K562 (cell line): ENCODE measurements around the gene TEDC1. TPM values are rescaled to one million over a fixed set of nuclear protein-coding genes. Genes with fewer than 3 reads are reported as not detected.

Source experiments
- NBN ChIP-seq: fragments of 450-650 bp; IDR thresholded peaks from 2 replicates; pipeline ENCODE4 v1.6.1; 2016; ENCODE audit warnings: low read depth, mild to moderate bottlenecking
- NFIC ChIP-seq: fragments of 450-650 bp; IDR thresholded peaks from 2 replicates; pipeline ENCODE4 v1.6.1; 2017; ENCODE audit warnings: mild to moderate bottlenecking, inconsistent platforms
- RBM22 ChIP-seq: fragments of 200-400 bp; formaldehyde crosslinking; IDR thresholded peaks from 2 replicates; pipeline ENCODE4 v1.6.1; 2018; ENCODE audit warnings: low read length, low read depth; ENCODE audit not compliant: poor library complexity, severe bottlenecking
- RNF2 ChIP-seq: sonication (generic); IDR thresholded peaks from 2 replicates; pipeline ENCODE4 v1.6.1; 2016
- SMAD3 ChIP-seq: fragments of 450-650 bp; formaldehyde crosslinking; conservative IDR thresholded peaks from 2 replicates; pipeline ENCODE4 v1.4.0; 2020; ENCODE audit warnings: mild to moderate bottlenecking
- SMC3 ChIP-seq: conservative IDR thresholded peaks from 2 replicates; pipeline ENCODE4 v1.6.1; 2011; ENCODE audit warnings: low read depth, low read length, improper control_type of control experiment; ENCODE audit not compliant: insufficient read depth
- YY1 ChIP-seq, 3 experiments: IDR thresholded peaks; 2 replicates each; pipeline ENCODE4 v1.6.1; 2011; ENCODE audit warnings: low read length in 2 of 3, mild to moderate bottlenecking in 2 of 3, moderate library complexity in 2 of 3, borderline replicate concordance in 1 of 3, control low read depth in 1 of 3, low read depth in 1 of 3; ENCODE audit not compliant: insufficient read depth in 3 of 3, insufficient replicate concordance in 2 of 3, control insufficient read depth in 1 of 3, insufficient read length in 1 of 3; ENCODE audit errors: extremely low read depth in 1 of 3
- polyA plus RNA-seq, 8 experiments: library from polyadenylated mRNA; depleted of rRNA in 4 of 8; stranded (reverse) in 5 of 8; unstranded in 3 of 8; fragments of >200 nt; fragmentation: Nextera tagmentation in 2 of 8; fragmentation: Illumina TruSeq in 1 of 8; extraction: Ambion mirVana in 2 of 8; extraction: Trizol in 1 of 8; gene quantifications; 2 replicates each; pipeline versions ENCODE4 v1.2.1 to v1.2.3, GENCODE V29; 2011 to 2014; ENCODE audit warnings: inconsistent platforms in 1 of 8, missing spikeins in 1 of 8
- total RNA-seq, 7 experiments: library from RNA; depleted of rRNA in 6 of 7; stranded (reverse); fragments of >200 nt in 6 of 7; fragmentation: Illumina TruSeq in 2 of 7; extraction: Trizol in 2 of 7; gene quantifications; 2 replicates each; pipeline versions ENCODE4 v1.2.1 to v1.2.3, GENCODE V29; 2011 to 2021; ENCODE audit warnings: low replicate concordance in 1 of 7
- TF ChIP-seq, protein P1 (sequence below): sonication (generic); formaldehyde crosslinking; IDR thresholded peaks from 2 replicates; pipeline ENCODE4 v1.8.1; 2023; ENCODE audit warnings: mild to moderate bottlenecking, missing genetic modification reagents

Gene TEDC1
- total and polyA plus RNA-seq, 9 of the 15 experiments (the other 6 are each of a cell fraction or from before 2014, with no cell fraction given) = 0.21 to 28.3 (median 5.9) TPM

DNA sequence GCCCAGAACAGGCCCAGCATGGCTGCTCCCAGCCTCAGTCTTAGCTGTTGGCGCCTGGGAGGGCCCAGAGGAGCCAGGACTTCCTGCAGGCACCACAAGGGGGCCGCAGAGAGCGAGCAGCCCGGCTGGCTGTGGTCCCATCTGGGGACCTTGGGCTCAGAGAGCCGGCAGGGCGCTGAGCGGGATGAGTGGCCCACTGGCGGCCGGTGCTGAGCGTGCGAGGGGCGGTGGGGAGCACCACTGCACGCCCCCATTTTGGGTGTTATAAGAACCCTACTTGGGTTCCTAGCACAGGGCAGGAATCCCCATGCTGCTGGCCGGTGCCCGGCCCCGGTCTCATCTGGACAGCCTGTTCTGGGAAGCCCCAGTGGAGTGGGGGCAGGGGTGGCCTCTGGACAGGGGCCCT is 42.3 kb upstream of the TEDC1 start (continued):
- TF ChIP-seq RBM22 (no peak), RNF2 (no peak), NFIC (peak; percentile 34; the same call in 1 of the 2 replicates), NBN (no peak), SMAD3 (CRISPR knock-in tag) (no peak), SMC3 (0 out of 2 replicates have a peak, but pooled peaks have one; percentile 43), YY1 (IDR thresholded peaks at IDR 0.05; ENCODE audit: borderline replicate concordance in 1 of 3, control insufficient read depth in 1 of 3, extremely low read depth in 1 of 3, insufficient read depth in 3 of 3, insufficient read length in 1 of 3, insufficient replicate concordance in 2 of 3, low read depth in 1 of 3, low read length in 2 of 3) (peak in 1 of 3 experiments; percentile 38)
- TF ChIP-seq, protein P1, sequence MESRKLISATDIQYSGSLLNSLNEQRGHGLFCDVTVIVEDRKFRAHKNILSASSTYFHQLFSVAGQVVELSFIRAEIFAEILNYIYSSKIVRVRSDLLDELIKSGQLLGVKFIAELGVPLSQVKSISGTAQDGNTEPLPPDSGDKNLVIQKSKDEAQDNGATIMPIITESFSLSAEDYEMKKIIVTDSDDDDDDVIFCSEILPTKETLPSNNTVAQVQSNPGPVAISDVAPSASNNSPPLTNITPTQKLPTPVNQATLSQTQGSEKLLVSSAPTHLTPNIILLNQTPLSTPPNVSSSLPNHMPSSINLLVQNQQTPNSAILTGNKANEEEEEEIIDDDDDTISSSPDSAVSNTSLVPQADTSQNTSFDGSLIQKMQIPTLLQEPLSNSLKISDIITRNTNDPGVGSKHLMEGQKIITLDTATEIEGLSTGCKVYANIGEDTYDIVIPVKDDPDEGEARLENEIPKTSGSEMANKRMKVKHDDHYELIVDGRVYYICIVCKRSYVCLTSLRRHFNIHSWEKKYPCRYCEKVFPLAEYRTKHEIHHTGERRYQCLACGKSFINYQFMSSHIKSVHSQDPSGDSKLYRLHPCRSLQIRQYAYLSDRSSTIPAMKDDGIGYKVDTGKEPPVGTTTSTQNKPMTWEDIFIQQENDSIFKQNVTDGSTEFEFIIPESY (CRISPR knock-in tag) = peak; percentile 98
- TF ChIP-seq, all 486 proteins: peak for 10
